Measurements from ENCODE around the gene CD40LG.

CD40LG gene

DNA sequence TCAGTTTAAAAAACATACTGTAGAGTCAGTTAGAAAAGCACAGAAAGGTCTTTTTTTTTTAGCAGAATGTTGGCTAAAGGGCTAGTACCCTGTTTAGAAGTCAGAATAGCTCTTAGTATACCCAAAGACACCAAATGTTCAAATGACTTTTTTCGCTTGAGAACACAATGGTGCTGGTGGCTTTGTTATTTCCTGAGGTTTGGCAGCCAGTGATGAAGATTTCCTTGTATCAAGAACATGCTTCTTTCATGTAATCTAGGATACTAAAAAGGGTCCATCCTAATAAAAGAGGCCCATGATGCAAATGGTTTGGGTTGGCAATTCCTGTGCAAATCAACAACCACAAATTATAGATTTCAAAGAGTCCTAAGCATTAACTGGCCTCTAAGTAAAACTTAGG is 21.1 kb upstream of the CD40LG start:
- H3K27me3 Mint-ChIP-seq: no peaks in the 10 kb centered on the region
- H3K4me1 Mint-ChIP-seq: peaks cover 53% of the 10 kb centered on the region
- H3K4me3 Mint-ChIP-seq: no peak overlapping the region
- ATAC-seq (replicated peaks; ENCODE audit: extremely low read depth, poor library complexity, severe bottlenecking): no peak
- no peak for DNase-seq (ENCODE audit: low spot score in 2 of 2)
- H3K27ac Mint-ChIP-seq (ENCODE audit: low read depth): no peak overlapping the region
- peaks cover 5% of the 10 kb centered on the region for H3K9me3 Mint-ChIP-seq
- H3K36me3 Mint-ChIP-seq (ENCODE audit: insufficient read depth): peaks cover 2% of the 10 kb centered on the region

DNA sequence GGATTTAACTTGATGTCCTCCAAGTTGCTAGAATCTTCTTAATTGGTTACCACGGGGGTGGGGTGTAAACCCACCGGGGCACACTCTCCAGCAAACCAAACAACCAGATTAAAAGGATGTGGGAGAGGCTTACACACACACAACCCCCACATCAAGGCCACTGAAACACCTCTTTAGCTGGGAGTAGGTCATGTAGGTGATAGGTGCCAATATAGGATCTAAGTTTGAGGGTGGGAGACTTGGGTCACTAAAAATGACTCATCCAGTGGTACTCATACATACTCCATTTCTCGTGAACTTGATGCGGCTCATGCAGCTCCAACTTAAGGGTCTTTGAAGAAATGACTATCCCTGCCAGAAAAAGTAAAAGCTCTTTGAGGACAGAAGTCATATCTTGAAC is 20.5 kb upstream of the CD40LG start:
- H3K36me3 Mint-ChIP-seq (ENCODE audit: insufficient read depth): peaks cover 2% of the 10 kb centered on the region
- no peaks in the 10 kb centered on the region for H3K27me3 Mint-ChIP-seq
- ATAC-seq (replicated peaks; ENCODE audit: extremely low read depth, poor library complexity, severe bottlenecking): peak; percentile 60
- no peak for DNase-seq (ENCODE audit: low spot score in 2 of 2)
- H3K9me3 Mint-ChIP-seq: peaks cover 5% of the 10 kb centered on the region
- peak overlapping the region; percentile 53 for H3K4me3 Mint-ChIP-seq
- no peak overlapping the region for H3K27ac Mint-ChIP-seq (ENCODE audit: low read depth)
- H3K4me1 Mint-ChIP-seq: peaks cover 55% of the 10 kb centered on the region

- H3K27me3 Mint-ChIP-seq: no peaks in the 10 kb centered on the region
- no peak for DNase-seq (ENCODE audit: low spot score in 2 of 2)
- peak overlapping the region; percentile 23 for H3K4me3 Mint-ChIP-seq
- H3K4me1 Mint-ChIP-seq: peaks cover 55% of the 10 kb centered on the region
- peak; percentile 71 for ATAC-seq (replicated peaks; ENCODE audit: extremely low read depth, poor library complexity, severe bottlenecking)
- peaks cover 2% of the 10 kb centered on the region for H3K36me3 Mint-ChIP-seq (ENCODE audit: insufficient read depth)
- H3K27ac Mint-ChIP-seq (ENCODE audit: low read depth): peak overlapping the region; percentile 22
- H3K9me3 Mint-ChIP-seq: peaks cover 5% of the 10 kb centered on the region
Measured at GRCh38 chrX:136629084-136629750, 18.7 kb upstream of the CD40LG start.

DNA sequence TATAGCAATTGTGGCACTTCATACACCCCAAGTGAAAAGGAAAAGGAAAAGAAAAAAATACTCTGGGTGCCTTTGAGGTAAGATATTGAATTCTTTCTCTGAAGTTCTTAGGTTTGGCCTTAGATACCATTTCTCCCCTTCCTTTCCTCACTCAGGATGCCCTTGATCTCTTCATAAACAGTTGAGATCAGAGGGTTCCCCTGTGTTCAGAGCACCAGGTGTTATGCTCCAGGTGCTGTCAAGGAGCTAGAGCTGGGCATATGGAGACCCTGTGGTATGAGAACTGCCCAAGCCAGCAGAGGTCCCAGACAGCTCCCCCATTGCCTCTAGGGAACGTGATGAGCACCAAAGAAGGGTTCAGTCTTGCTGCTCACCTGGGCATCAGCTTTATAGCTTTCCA is 17.1 kb upstream of the CD40LG start:
- no peak for DNase-seq (ENCODE audit: low spot score in 2 of 2)
- Mint-ChIP-seq H3K9me3 (no peaks in the 10 kb centered on the region), H3K36me3 (ENCODE audit: insufficient read depth) (peaks cover 2% of the 10 kb centered on the region), H3K4me3 (no peak overlapping the region), H3K4me1 (peaks cover 58% of the 10 kb centered on the region), H3K27me3 (no peaks in the 10 kb centered on the region), H3K27ac (ENCODE audit: low read depth) (no peak overlapping the region)
- ATAC-seq (replicated peaks; ENCODE audit: extremely low read depth, poor library complexity, severe bottlenecking): no peak

GRCh38 chrX:136635235-136635634 is 12.7 kb upstream of the CD40LG start:
- Mint-ChIP-seq H3K4me1 (peaks cover 69% of the 10 kb centered on the region), H3K27me3 (no peaks in the 10 kb centered on the region), H3K27ac (ENCODE audit: low read depth) (peak overlapping the region; percentile 67), H3K36me3 (ENCODE audit: insufficient read depth) (no peaks in the 10 kb centered on the region), H3K9me3 (no peaks in the 10 kb centered on the region), H3K4me3 (peak overlapping the region; percentile 64)
- DNase-seq (ENCODE audit: low spot score in 2 of 2): no peak
- ATAC-seq (replicated peaks; ENCODE audit: extremely low read depth, poor library complexity, severe bottlenecking): peak; percentile 84

GRCh38 chrX:136636121-136636520 is 11.8 kb upstream of the CD40LG start:
- peaks cover 63% of the 10 kb centered on the region for H3K4me1 Mint-ChIP-seq
- H3K9me3 Mint-ChIP-seq: no peaks in the 10 kb centered on the region
- H3K27me3 Mint-ChIP-seq: no peaks in the 10 kb centered on the region
- no peak for DNase-seq (ENCODE audit: low spot score in 2 of 2)
- no peaks in the 10 kb centered on the region for H3K36me3 Mint-ChIP-seq (ENCODE audit: insufficient read depth)
- H3K27ac Mint-ChIP-seq (ENCODE audit: low read depth): no peak overlapping the region
- no peak for ATAC-seq (replicated peaks; ENCODE audit: extremely low read depth, poor library complexity, severe bottlenecking)
- peak overlapping the region; percentile 64 for H3K4me3 Mint-ChIP-seq

GRCh38 chrX:136639506-136640176 is 8.3 kb upstream of the CD40LG start:
- ATAC-seq (replicated peaks; ENCODE audit: extremely low read depth, poor library complexity, severe bottlenecking) (no peak), DNase-seq (ENCODE audit: low spot score in 2 of 2) (no peak)
- Mint-ChIP-seq H3K27ac (ENCODE audit: low read depth) (peak overlapping the region; percentile 81), H3K36me3 (ENCODE audit: insufficient read depth) (no peaks in the 10 kb centered on the region), H3K4me1 (peaks cover 68% of the 10 kb centered on the region), H3K9me3 (no peaks in the 10 kb centered on the region), H3K4me3 (peak overlapping the region; percentile 74), H3K27me3 (no peaks in the 10 kb centered on the region)

GRCh38 chrX:136643243-136643642 is 4.7 kb upstream of the CD40LG start:
- Mint-ChIP-seq H3K9me3 (peaks cover 6% of the 10 kb centered on the region), H3K4me1 (peaks cover 54% of the 10 kb centered on the region), H3K27me3 (no peaks in the 10 kb centered on the region), H3K27ac (ENCODE audit: low read depth) (peak overlapping the region; percentile 22), H3K4me3 (peak overlapping the region; percentile 51), H3K36me3 (ENCODE audit: insufficient read depth) (peaks cover 1% of the 10 kb centered on the region)
- ATAC-seq (replicated peaks; ENCODE audit: extremely low read depth, poor library complexity, severe bottlenecking) (no peak), DNase-seq (ENCODE audit: low spot score in 2 of 2) (no peak)

GRCh38 chrX:136646602-136647239 is 1.2 kb upstream of the CD40LG start:
- Mint-ChIP-seq H3K27ac (ENCODE audit: low read depth) (no peak overlapping the region), H3K36me3 (ENCODE audit: insufficient read depth) (peaks cover 4% of the 10 kb centered on the region), H3K27me3 (no peaks in the 10 kb centered on the region), H3K9me3 (peaks cover 6% of the 10 kb centered on the region), H3K4me1 (peaks cover 30% of the 10 kb centered on the region), H3K4me3 (no peak overlapping the region)
- ATAC-seq (replicated peaks; ENCODE audit: extremely low read depth, poor library complexity, severe bottlenecking): peak; percentile 56
- no peak for DNase-seq (ENCODE audit: low spot score in 2 of 2)

DNA sequence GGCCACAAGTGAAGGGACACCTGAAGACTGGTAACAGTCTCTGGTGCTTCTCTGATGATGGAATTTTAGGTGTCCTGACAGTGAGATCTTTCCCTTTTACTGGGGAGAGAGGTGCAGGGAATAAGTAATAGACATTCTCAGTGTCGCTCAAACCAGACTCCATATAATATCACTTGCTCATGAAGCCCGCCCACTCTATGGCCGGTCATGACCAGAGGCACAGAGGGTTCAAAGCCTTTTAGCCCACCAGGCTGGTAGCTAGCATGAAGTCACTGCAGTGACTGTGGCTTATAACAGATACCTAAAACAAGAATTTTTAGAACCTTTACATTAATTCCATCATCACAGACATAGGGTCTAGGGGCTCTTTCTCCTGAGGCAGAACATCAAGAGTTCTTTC is 2.9 kb downstream of the CD40LG start:
- no peaks in the 10 kb centered on the region for H3K27me3 Mint-ChIP-seq
- H3K27ac Mint-ChIP-seq (ENCODE audit: low read depth): no peak overlapping the region
- DNase-seq (ENCODE audit: low spot score in 2 of 2) (no peak), ATAC-seq (replicated peaks; ENCODE audit: extremely low read depth, poor library complexity, severe bottlenecking) (no peak)
- H3K9me3 Mint-ChIP-seq: no peaks in the 10 kb centered on the region
- H3K4me1 Mint-ChIP-seq: peaks cover 18% of the 10 kb centered on the region
- H3K36me3 Mint-ChIP-seq (ENCODE audit: insufficient read depth): peaks cover 4% of the 10 kb centered on the region
- H3K4me3 Mint-ChIP-seq: peak overlapping the region; percentile 27

DNA sequence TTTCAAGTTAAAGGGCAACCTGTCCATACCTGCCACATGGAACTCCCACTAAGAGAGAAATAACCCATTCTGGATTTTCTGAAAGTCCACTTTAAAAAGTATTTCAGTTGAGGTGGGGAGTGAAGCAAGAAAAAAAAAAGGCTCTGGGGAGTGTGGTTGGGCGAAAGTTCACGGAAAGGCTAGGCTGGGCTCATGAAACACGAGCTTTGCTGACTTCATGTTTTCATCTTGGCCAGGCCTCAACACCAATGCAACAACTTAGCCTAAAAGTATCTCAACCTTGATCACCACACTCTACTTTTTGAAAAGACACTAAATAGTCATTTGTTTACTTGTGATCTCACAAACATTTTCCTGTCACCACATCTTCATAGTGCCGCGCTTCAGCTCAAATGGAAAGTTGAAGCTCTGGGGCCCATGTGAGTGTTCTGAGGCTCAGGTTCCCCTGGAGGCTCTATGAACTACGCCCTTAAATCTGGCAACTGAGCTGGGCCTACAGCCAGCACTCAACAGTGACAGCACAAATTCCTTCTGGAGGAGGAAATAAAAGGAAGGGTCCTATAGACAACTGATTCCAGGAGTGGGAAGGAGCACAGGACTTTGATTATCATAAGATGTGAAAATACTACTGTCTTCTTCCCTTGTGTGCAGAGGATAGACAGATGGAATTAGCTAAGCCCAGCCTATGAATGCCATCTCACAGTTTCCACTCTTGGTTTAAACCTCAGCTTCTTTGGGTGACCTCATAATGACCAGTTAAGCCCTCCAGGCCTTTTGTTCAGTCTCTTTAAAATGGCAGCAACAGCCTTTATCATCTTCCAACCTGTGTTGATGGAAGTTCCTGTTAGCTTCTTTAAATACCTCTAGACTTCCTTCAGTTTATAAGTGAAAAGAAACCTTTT is 5.1 kb downstream of the CD40LG start:
- Mint-ChIP-seq H3K36me3 (ENCODE audit: insufficient read depth) (peaks cover 3% of the 10 kb centered on the region), H3K4me3 (peak overlapping the region; percentile 38), H3K27me3 (no peaks in the 10 kb centered on the region), H3K4me1 (peaks cover 8% of the 10 kb centered on the region), H3K9me3 (no peaks in the 10 kb centered on the region), H3K27ac (ENCODE audit: low read depth) (no peak overlapping the region)
- no peak for DNase-seq (ENCODE audit: low spot score in 2 of 2)
- ATAC-seq (replicated peaks; ENCODE audit: extremely low read depth, poor library complexity, severe bottlenecking): no peak

GRCh38 chrX:136656361-136656964 is 8.5 kb downstream of the CD40LG start:
- DNase-seq (ENCODE audit: low spot score in 2 of 2) (no peak), ATAC-seq (replicated peaks; ENCODE audit: extremely low read depth, poor library complexity, severe bottlenecking) (no peak)
- H3K27ac Mint-ChIP-seq (ENCODE audit: low read depth): no peak overlapping the region
- peaks cover 15% of the 10 kb centered on the region for H3K4me1 Mint-ChIP-seq
- H3K36me3 Mint-ChIP-seq (ENCODE audit: insufficient read depth): no peaks in the 10 kb centered on the region
- H3K27me3 Mint-ChIP-seq: no peaks in the 10 kb centered on the region
- H3K9me3 Mint-ChIP-seq: no peaks in the 10 kb centered on the region
- H3K4me3 Mint-ChIP-seq: no peak overlapping the region
